SK-N-MC (cell line): Measurements from ENCODE around the gene KRTAP10-3.
"Not testable (repeated sequence)": the region's sequence is repeated elsewhere in the genome, so short reads cannot be mapped to it uniquely, and the experiment has no call there.

Source experiments
- DNase-seq: peaks from one replicate; pipeline ENCODE4 v3.0.0-alpha.2; 2011; ENCODE audit warnings: low read depth, low spot score
- H3K27ac ChIP-seq: fragments of 200-600 bp; sonication (generic); 2 replicates; pipeline ENCODE4 v1.5.1; 2016; ENCODE audit warnings: mixed run types
- H3K36me3 ChIP-seq: fragments of 200-600 bp; sonication (generic); 2 replicates; pipeline ENCODE4 v1.6.1; 2017; ENCODE audit warnings: antibody characterized with exemption, low read length, mixed read lengths; ENCODE audit not compliant: insufficient read depth
- H3K4me3 ChIP-seq: fragments of 200-600 bp; sonication (generic); 2 replicates; pipeline ENCODE4 v1.5.1; 2016
- H3K9ac ChIP-seq: fragments of 200-600 bp; sonication (generic); 2 replicates; pipeline ENCODE4 v1.8.0; 2017; ENCODE audit warnings: mixed run types, mixed read lengths; ENCODE audit not compliant: insufficient read length
- H3K9me3 ChIP-seq: fragments of 200-600 bp; sonication (generic); 2 replicates; pipeline ENCODE4 v1.6.1; 2017; ENCODE audit warnings: low read depth, mild to moderate bottlenecking, antibody characterized with exemption, low read length, moderate library complexity, mixed read lengths
- EZH2 ChIP-seq: fragments of 200-600 bp; sonication (generic); IDR thresholded peaks from one replicate; pipeline ENCODE4 v1.6.1; 2017; ENCODE audit warnings: antibody characterized with exemption
- FOXP2 ChIP-seq: optimal IDR thresholded peaks from 2 replicates; pipeline ENCODE3; 2011; ENCODE audit warnings: mild to moderate bottlenecking, moderate library complexity; ENCODE audit not compliant: insufficient read depth; ENCODE audit errors: extremely low read length, control extremely low read depth
- POLR2AphosphoS5 ChIP-seq: IDR thresholded peaks from 2 replicates; pipeline ENCODE4 v1.6.1; 2012; ENCODE audit warnings: mild to moderate bottlenecking, low read depth, low read length, borderline replicate concordance

KRTAP10-3 gene

GRCh38 chr21:44558695-44559094, at the start of gene KRTAP10-3:
Gene KRTAP10-3 (minus strand): TSS chr21:44558795. CDS start chr21:44558715, 80 bp downstream.
- no peak for DNase-seq
- Histone ChIP-seq H3K27ac (no peak within 1 kb of the TSS), H3K9me3 (peaks cover 3% of the 10 kb centered on the region; the same call in 1 of the 2 replicates), H3K36me3 (peaks cover 9% of the 10 kb centered on the region), H3K9ac (no peak within 1 kb of the TSS), H3K4me3 (no peak within 1 kb of the TSS)
- no peak for TF ChIP-seq POLR2AphosphoS5
- no peak for TF ChIP-seq EZH2
- no peak for TF ChIP-seq FOXP2

- no peak overlapping the region for H3K9ac ChIP-seq
- H3K27ac ChIP-seq: no peak overlapping the region
- peaks cover 17% of the 10 kb centered on the region for H3K36me3 ChIP-seq
- TF ChIP-seq EZH2: no peak
- TF ChIP-seq FOXP2: no peak
- TF ChIP-seq POLR2AphosphoS5: no peak
- DNase-seq: no peak
- no peaks in the 10 kb centered on the region for H3K9me3 ChIP-seq
- no peak overlapping the region for H3K4me3 ChIP-seq
Observed at GRCh38 chr21:44606495-44606894, 47.9 kb upstream of the KRTAP10-3 start.

- no peak overlapping the region for H3K4me3 ChIP-seq
- no peak overlapping the region for H3K27ac ChIP-seq
- no peak overlapping the region for H3K9ac ChIP-seq
- no peak for DNase-seq
- peaks cover 17% of the 10 kb centered on the region for H3K36me3 ChIP-seq
- no peaks in the 10 kb centered on the region for H3K9me3 ChIP-seq
- no peak for TF ChIP-seq FOXP2
Observed at GRCh38 chr21:44603911-44604310, 45.3 kb upstream of the KRTAP10-3 start.

GRCh38 chr21:44603109-44603875, 44.7 kb upstream of the KRTAP10-3 start:
- TF ChIP-seq EZH2 (no peak), FOXP2 (no peak), POLR2AphosphoS5 (no peak)

GRCh38 chr21:44602463-44602850, 43.9 kb upstream of the KRTAP10-3 start:
- Histone ChIP-seq H3K36me3 (peaks cover 17% of the 10 kb centered on the region), H3K4me3 (no peak overlapping the region), H3K9me3 (no peaks in the 10 kb centered on the region), H3K9ac (no peak overlapping the region), H3K27ac (no peak overlapping the region)
- TF ChIP-seq FOXP2: no peak
- TF ChIP-seq EZH2: no peak
- no peak for TF ChIP-seq POLR2AphosphoS5
- DNase-seq: no peak

More at GRCh38 chr21:44603109-44603875, 44.7 kb upstream of the KRTAP10-3 start:
- Histone ChIP-seq H3K36me3 (peaks cover 17% of the 10 kb centered on the region), H3K4me3 (no peak overlapping the region), H3K27ac (no peak overlapping the region), H3K9ac (no peak overlapping the region), H3K9me3 (no peaks in the 10 kb centered on the region)
- no peak for DNase-seq

- TF ChIP-seq POLR2AphosphoS5 (no peak), FOXP2 (no peak), EZH2 (no peak)
- Histone ChIP-seq H3K9ac (no peak overlapping the region), H3K27ac (no peak overlapping the region), H3K36me3 (peaks cover 17% of the 10 kb centered on the region), H3K9me3 (no peaks in the 10 kb centered on the region), H3K4me3 (no peak overlapping the region)
- DNase-seq: no peak
Observed at GRCh38 chr21:44601596-44602462, 43.2 kb upstream of the KRTAP10-3 start.

GRCh38 chr21:44601091-44601490, 42.5 kb upstream of the KRTAP10-3 start:
- H3K9me3 ChIP-seq, H3K27ac ChIP-seq, H3K9ac ChIP-seq, H3K4me3 ChIP-seq, DNase-seq: not testable (repeated sequence)
- peaks cover 17% of the 10 kb centered on the region for H3K36me3 ChIP-seq

- H3K4me3 ChIP-seq: not testable (repeated sequence)
Observed at GRCh38 chr21:44600118-44600978, 41.8 kb upstream of the KRTAP10-3 start, which contains the start of gene KRTAP10-7. Gene KRTAP10-7 (plus strand): TSS chr21:44600597. CDS start chr21:44600622, 25 bp downstream.

More at GRCh38 chr21:44600118-44600978, 41.8 kb upstream of the KRTAP10-3 start, which contains the start of gene KRTAP10-7:
- H3K9me3 ChIP-seq, DNase-seq, H3K27ac ChIP-seq, H3K9ac ChIP-seq: not testable (repeated sequence)
- H3K36me3 ChIP-seq: peaks cover 13% of the 10 kb centered on the region
